CD4-positive, alpha-beta T cell treated with Interleukin-15 for 4 hours (primary cell): ENCODE measurements around the gene ADGB.
"Not testable (repeated sequence)": the region's sequence is repeated elsewhere in the genome, so short reads cannot be mapped to it uniquely, and the experiment has no call there.

Source experiments
- DNase-seq: peaks from one replicate; pipeline ENCODE4 v3.0.0-alpha.2; 2020; ENCODE audit warnings: low spot score

The ADGB gene

GRCh38 chr6:146819596-146820320 is 221.0 kb downstream of the ADGB start:
- no peak for DNase-seq

GRCh38 chr6:146827216-146827928 is 228.6 kb downstream of the ADGB start:
- no peak for DNase-seq

- DNase-seq, result no peak
Measured at GRCh38 chr6:146829792-146830565, 231.2 kb downstream of the ADGB start.

- no peak for DNase-seq
Measured at GRCh38 chr6:146833157-146833556, 234.4 kb downstream of the ADGB start.

GRCh38 chr6:146840216-146840615 is 241.4 kb downstream of the ADGB start:
- no peak for DNase-seq

GRCh38 chr6:146840641-146841040 is 241.9 kb downstream of the ADGB start:
- DNase-seq, result no peak

- no peak for DNase-seq
Measured at GRCh38 chr6:146847426-146847825, 248.7 kb downstream of the ADGB start.

- DNase-seq, result no peak
Measured at GRCh38 chr6:146850238-146850896, 251.6 kb downstream of the ADGB start.

GRCh38 chr6:146850981-146851380 is 252.2 kb downstream of the ADGB start:
- no peak for DNase-seq

GRCh38 chr6:146851837-146852236 is 253.1 kb downstream of the ADGB start:
- DNase-seq, result no peak

- not testable (repeated sequence) for DNase-seq
Measured at GRCh38 chr6:146854521-146855255, 255.9 kb downstream of the ADGB start.

GRCh38 chr6:146855889-146856288 is 257.1 kb downstream of the ADGB start:
- DNase-seq, result no peak

GRCh38 chr6:146856296-146856695 is 257.5 kb downstream of the ADGB start:
- DNase-seq, result no peak

- DNase-seq, result peak; percentile 66
Measured at GRCh38 chr6:146857180-146857979, 258.6 kb downstream of the ADGB start.

- DNase-seq, result no peak
Measured at GRCh38 chr6:146857980-146858347, 259.2 kb downstream of the ADGB start.

- DNase-seq, result no peak
Measured at GRCh38 chr6:146859206-146859605, 260.4 kb downstream of the ADGB start.

GRCh38 chr6:146859795-146860495 is 261.2 kb downstream of the ADGB start:
- DNase-seq, result no peak

- no peak for DNase-seq
Measured at GRCh38 chr6:146860583-146860982, 261.8 kb downstream of the ADGB start.

- no peak for DNase-seq
Measured at GRCh38 chr6:146861029-146861563, 262.3 kb downstream of the ADGB start.

GRCh38 chr6:146861716-146862115 is 262.9 kb downstream of the ADGB start:
- no peak for DNase-seq
